HG02759 (cell line): Measurements from ENCODE around the gene SYNCRIP.
A peak's percentile ranks its signal among the peaks of the same experiment; 100 is the strongest.
"Not testable (repeated sequence)": the region's sequence is repeated elsewhere in the genome, so short reads cannot be mapped to it uniquely, and the experiment has no call there.

Experiments
- ATAC-seq: cut with Tn5 transposase; IDR thresholded peaks from one replicate; pipeline ENCODE4 v1.9.1; 2021; ENCODE audit warnings: mild to moderate bottlenecking, moderate library complexity; ENCODE audit not compliant: unreplicated experiment

The SYNCRIP gene

GRCh38 chr6:85600713-85601313 is 41.9 kb downstream of the SYNCRIP start:
- ATAC-seq, result no peak

- ATAC-seq, result peak; percentile 4
Observed at GRCh38 chr6:85594197-85594930, 48.3 kb downstream of the SYNCRIP start.

- peak; percentile 91 for ATAC-seq
Observed at GRCh38 chr6:85593438-85594196, 49.1 kb downstream of the SYNCRIP start, which contains the start of gene SNX14. Gene SNX14 (minus strand): TSS chr6:85593858. CDS start chr6:85593718, 140 bp downstream.

DNA sequence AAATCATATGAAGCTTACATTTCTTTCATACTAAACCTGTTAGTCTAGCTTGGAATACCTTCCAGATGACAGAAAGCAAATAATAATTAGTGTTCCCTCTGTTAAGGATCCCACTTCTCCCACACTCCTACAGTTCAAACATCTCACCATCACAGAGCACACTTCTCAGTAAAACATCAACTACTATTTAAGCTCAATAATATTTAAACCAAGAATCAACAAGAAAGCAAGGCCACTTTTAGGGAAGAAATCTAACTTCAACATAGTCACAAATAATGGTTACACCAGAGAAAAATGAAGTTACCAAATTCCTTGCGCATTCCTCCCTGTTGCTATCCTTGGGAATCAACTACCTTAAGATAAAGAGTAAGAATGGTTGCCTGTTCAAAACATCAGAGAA is 50.7 kb downstream of the SYNCRIP start:
- ATAC-seq, result no peak

- ATAC-seq, result no peak
Observed at GRCh38 chr6:85591207-85591606, 51.5 kb downstream of the SYNCRIP start.

- no peak for ATAC-seq
Observed at GRCh38 chr6:85585741-85586140, 56.9 kb downstream of the SYNCRIP start.

DNA sequence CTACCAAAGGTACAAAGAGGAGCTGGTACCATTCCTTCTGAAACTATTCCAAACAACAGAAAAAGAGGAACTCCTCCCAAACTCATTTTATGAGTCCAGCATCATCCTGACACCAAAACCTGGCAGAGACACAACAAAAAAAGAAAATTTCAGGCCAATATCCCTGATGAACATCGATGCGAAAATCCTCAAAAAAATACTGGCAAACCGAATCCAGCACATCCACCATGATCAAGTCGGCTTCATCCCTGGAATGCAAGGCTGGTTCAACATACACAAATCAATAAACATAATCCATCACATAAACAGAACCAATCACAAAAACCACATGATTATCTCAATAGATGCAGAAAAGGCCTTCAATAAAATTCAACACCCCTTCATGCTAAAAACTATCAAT is 59.9 kb downstream of the SYNCRIP start:
- ATAC-seq, result not testable (repeated sequence)

- no peak for ATAC-seq
Observed at GRCh38 chr6:85581572-85581971, 61.1 kb downstream of the SYNCRIP start.

DNA sequence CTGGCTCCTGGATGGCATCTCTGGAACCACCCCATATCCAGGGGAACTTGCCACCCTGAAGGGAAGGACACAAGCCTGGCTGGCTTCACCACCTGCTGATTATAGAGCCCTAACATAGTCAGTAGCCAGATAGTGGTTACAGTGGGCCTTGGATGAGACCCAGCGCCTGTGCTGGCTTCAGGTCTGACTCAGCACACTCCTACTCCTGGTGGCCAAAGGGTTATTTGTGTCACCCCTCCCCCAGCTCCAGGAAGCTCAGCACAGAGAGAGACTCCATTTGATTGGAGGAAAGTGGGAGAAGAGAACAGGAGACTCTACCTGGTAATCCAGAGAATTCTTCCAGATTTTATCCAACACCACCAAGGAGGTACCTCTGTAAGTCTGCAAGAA is 61.8 kb downstream of the SYNCRIP start:
- peak; percentile 84 for ATAC-seq

- peak; percentile 19 for ATAC-seq
Observed at GRCh38 chr6:85580118-85580877, 62.4 kb downstream of the SYNCRIP start.

DNA sequence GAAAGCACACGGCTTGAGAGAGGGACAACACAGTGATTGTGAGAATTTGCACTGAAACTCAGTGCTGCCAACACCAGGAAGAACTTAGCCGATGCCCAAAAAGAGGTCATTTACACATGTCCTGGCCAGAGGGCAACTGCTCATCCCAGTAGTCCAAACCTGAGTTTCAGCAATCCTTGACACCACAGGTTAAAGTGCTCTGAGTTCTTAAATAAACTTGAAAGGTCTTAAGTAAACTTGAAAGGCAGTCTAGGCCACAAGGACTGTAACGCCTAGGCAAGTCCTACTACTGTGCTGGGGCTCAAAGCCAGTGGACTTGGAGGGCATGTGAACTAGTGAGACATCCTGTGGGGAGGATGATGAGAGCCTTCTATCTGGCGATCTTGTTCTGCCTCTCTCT is 63.1 kb downstream of the SYNCRIP start:
- no peak for ATAC-seq

GRCh38 chr6:85576476-85576875 is 66.2 kb downstream of the SYNCRIP start:
- no peak for ATAC-seq

DNA sequence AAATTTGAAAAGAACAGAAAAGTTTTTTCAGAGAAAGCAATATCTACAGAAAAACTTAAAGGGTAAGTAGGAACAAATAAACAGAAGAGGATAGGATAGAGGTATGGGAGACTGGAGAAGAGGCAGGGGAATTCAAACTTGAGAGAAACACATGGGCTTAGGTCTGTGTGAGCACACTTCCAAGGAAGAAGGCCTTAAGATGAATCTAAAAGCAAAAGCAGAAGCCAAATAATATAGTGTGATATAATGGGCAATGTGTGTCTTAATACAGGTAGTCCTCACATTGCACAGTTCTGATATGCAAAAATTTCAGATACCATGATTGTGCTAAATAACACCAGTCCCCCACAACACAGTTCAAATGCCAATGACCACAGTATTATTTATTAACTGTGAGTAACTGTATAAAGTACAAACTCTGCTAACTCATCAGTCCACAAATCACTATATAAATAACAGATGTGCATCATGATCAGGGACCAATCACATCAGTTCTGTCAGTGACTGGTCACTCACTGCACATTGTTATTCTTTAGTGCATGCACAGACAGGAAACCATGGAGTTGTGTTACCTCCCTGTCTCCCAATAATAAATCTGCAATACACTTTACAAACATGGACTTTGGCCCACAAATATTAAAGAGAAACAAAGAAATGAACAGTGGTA is 67.6 kb downstream of the SYNCRIP start:
- ATAC-seq, result no peak

- ATAC-seq, result no peak
Observed at GRCh38 chr6:85569323-85569722, 73.4 kb downstream of the SYNCRIP start.

DNA sequence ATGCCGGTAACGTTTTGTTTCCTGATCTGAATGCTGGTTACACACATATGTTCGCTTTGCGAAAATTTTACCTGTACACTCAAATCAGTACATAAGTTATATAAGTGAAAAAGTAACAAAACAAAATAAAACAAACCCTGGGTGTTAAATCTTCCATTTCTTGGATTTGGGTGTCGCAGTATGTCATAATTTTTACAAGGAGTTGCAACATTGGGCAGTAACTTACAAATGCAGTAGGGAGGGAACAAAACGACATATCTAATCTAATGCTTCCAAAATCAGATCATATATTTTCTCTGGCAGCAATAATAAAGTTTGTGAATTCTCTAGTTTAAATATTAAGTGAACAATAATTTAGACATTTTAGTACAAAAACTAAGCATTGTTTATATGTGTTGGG is 74.3 kb downstream of the SYNCRIP start:
- ATAC-seq, result no peak

- no peak for ATAC-seq
Observed at GRCh38 chr6:85565736-85566135, 77.0 kb downstream of the SYNCRIP start.

DNA sequence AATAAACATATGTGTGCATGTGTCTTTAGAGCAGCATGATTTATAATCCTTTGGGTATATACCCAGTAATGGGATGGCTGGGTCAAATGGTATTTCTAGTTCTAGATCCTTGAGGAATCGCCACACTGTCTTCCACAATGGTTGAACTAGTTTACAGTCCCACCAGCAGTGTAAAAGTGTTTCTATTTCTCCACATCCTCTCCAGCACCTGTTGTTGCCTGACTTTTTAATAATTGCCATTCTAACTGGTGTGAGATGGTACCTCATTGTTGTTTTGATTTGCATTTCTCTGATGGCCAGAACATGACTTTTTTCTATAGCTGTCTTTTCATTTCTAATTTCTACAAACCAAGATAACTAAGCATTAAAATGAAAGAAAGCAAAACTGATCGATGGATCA is 78.5 kb downstream of the SYNCRIP start:
- not testable (repeated sequence) for ATAC-seq
